Cortex of kidney (tissue), 1 donor: ENCODE measurements around the gene KCNQ4.

Experiments used
- DNase-seq: peaks from one replicate; lab custom pipeline; 2025; lab: John Stamatoyannopoulos, UW

Gene KCNQ4

GRCh38 chr1:40840526-40841323 is 57.1 kb downstream of the KCNQ4 start:
- no peak for DNase-seq

- DNase-seq: no peak
Observed at GRCh38 chr1:40841602-40842001, 58.0 kb downstream of the KCNQ4 start.

GRCh38 chr1:40842207-40842606 is 58.6 kb downstream of the KCNQ4 start:
- DNase-seq: no peak

- no peak for DNase-seq
Observed at GRCh38 chr1:40842691-40843090, 59.1 kb downstream of the KCNQ4 start.

- DNase-seq: no peak
Observed at GRCh38 chr1:40844079-40844478, 60.5 kb downstream of the KCNQ4 start.

GRCh38 chr1:40844887-40845878 is 61.6 kb downstream of the KCNQ4 start:
- no peak for DNase-seq

- DNase-seq: no peak
Observed at GRCh38 chr1:40845895-40846294, 62.3 kb downstream of the KCNQ4 start.

GRCh38 chr1:40847023-40847745 is 63.6 kb downstream of the KCNQ4 start:
- no peak for DNase-seq

GRCh38 chr1:40848530-40849189 is 65.1 kb downstream of the KCNQ4 start:
- no peak for DNase-seq

- DNase-seq: no peak
Observed at GRCh38 chr1:40849801-40850592, 66.4 kb downstream of the KCNQ4 start.

- DNase-seq: no peak
Observed at GRCh38 chr1:40851643-40852042, 68.1 kb downstream of the KCNQ4 start.

- no peak for DNase-seq
Observed at GRCh38 chr1:40853113-40853884, 69.7 kb downstream of the KCNQ4 start.

- no peak for DNase-seq
Observed at GRCh38 chr1:40853885-40854170, 70.2 kb downstream of the KCNQ4 start.

GRCh38 chr1:40855513-40855912 is 71.9 kb downstream of the KCNQ4 start:
- DNase-seq: no peak

- DNase-seq: no peak
Observed at GRCh38 chr1:40856116-40856515, 72.5 kb downstream of the KCNQ4 start.

GRCh38 chr1:40856656-40857302 is 73.2 kb downstream of the KCNQ4 start:
- no peak for DNase-seq

GRCh38 chr1:40857737-40858136 is 74.2 kb downstream of the KCNQ4 start:
- DNase-seq: no peak

GRCh38 chr1:40858856-40859416 is 75.3 kb downstream of the KCNQ4 start:
- DNase-seq: no peak

GRCh38 chr1:40860706-40861223 is 77.2 kb downstream of the KCNQ4 start:
- no peak for DNase-seq
